B cell (primary cell): ENCODE measurements around the gene RNF224. TPM values are rescaled to one million over a fixed set of nuclear protein-coding genes. Genes with fewer than 3 reads are reported as not detected.

Experiments
- ATAC-seq: fragments of 200-7000 bp; cut with Tn5 transposase; one replicate; pipeline ENCODE4 v1.10.0; 2021; ENCODE audit warnings: low read depth, mild to moderate bottlenecking, moderate number of reproducible peaks, moderate library complexity
- CTCF ChIA-PET: fragments of 350-600 bp; sonication (Branson Sonifier 250); formaldehyde crosslinking; loops from one replicate; lab custom pipeline; 2021; ENCODE audit warnings: antibody characterized with exemption, inconsistent platforms; lab: Charles Lee
- POLR2A ChIA-PET: fragments of 350-600 bp; sonication (Branson Sonifier 250); formaldehyde crosslinking; loops from one replicate; lab custom pipeline; 2021; ENCODE audit warnings: antibody characterized with exemption; lab: Charles Lee
- DNase-seq: peaks from one replicate; pipeline ENCODE4 v3.0.0; 2013
- H2AFZ ChIP-seq: 2 replicates; pipeline ENCODE4 v1.6.1; 2012; ENCODE audit warnings: mild to moderate bottlenecking, low read depth, low read length; ENCODE audit not compliant: insufficient read depth, poor library complexity, severe bottlenecking
- H3K27ac ChIP-seq, 2 donors: 1 replicate in 1 of 2; 2 replicates in 1 of 2; pipeline ENCODE4 v1.5.1; 2012 to 2013; ENCODE audit warnings: low read length in 2 of 2, mild to moderate bottlenecking in 2 of 2, moderate library complexity in 1 of 2
- H3K27me3 ChIP-seq, 4 experiments: fragments of 200-600 bp in 1 of 4; sonication (generic) in 1 of 4; replicated peaks in 1 of 4; 1 replicate in 2 of 4; 2 replicates in 2 of 4; pipeline versions ENCODE4 v1.6.1 to v1.7.0; 2013 to 2016; ENCODE audit warnings: low read length in 3 of 4, mild to moderate bottlenecking in 2 of 4, mixed read lengths in 1 of 4, moderate library complexity in 1 of 4; ENCODE audit not compliant: insufficient read depth in 4 of 4, control insufficient read depth in 3 of 4; ENCODE audit errors: control extremely low read depth in 1 of 4
- H3K36me3 ChIP-seq, 2 experiments: replicated peaks in 1 of 2; 1 replicate in 1 of 2; 2 replicates in 1 of 2; pipeline versions ENCODE4 v1.6.1 to v1.7.1; 2013; ENCODE audit warnings: low read length in 1 of 2; ENCODE audit not compliant: insufficient read depth in 2 of 2, control insufficient read depth in 1 of 2; ENCODE audit errors: control extremely low read depth in 1 of 2, extremely low read depth in 1 of 2
- H3K4me1 ChIP-seq, 2 donors: fragments of 200-600 bp in 1 of 2; sonication (generic) in 1 of 2; 1 replicate in 1 of 2; 2 replicates in 1 of 2; pipeline versions ENCODE4 v1.5.1 to v1.6.1; 2013 to 2017; ENCODE audit warnings: low read length in 2 of 2; ENCODE audit not compliant: control insufficient read depth in 2 of 2, insufficient read depth in 2 of 2
- H3K4me2 ChIP-seq: replicated peaks from 2 replicates; pipeline ENCODE3; 2012; ENCODE audit warnings: mild to moderate bottlenecking, low read depth, low read length; ENCODE audit not compliant: poor library complexity, severe bottlenecking
- H3K4me3 ChIP-seq, 5 experiments: fragments of 200-600 bp in 1 of 5; sonication (generic) in 1 of 5; 1 replicate in 3 of 5; 2 replicates in 2 of 5; pipeline versions ENCODE4 v1.5.1 to v1.7.0; 2011 to 2016; ENCODE audit warnings: low read length in 4 of 5, mild to moderate bottlenecking in 4 of 5, low read depth in 2 of 5, control low read depth in 1 of 5, moderate library complexity in 1 of 5; ENCODE audit not compliant: insufficient read depth in 1 of 5; ENCODE audit errors: control extremely low read depth in 1 of 5, extremely low read depth in 1 of 5
- H3K79me2 ChIP-seq: fragments of 200-600 bp; sonication (generic); one replicate; pipeline ENCODE4 v1.6.0; 2016; ENCODE audit warnings: low read length; ENCODE audit not compliant: control insufficient read depth, insufficient read depth
- H3K9ac ChIP-seq: fragments of 200-600 bp; sonication (generic); 2 replicates; pipeline ENCODE4 v1.6.1; 2017; ENCODE audit warnings: mild to moderate bottlenecking, low read length, moderate library complexity
- H3K9me3 ChIP-seq, 3 donors: one replicate each; pipeline versions ENCODE4 v1.6.1 to v1.7.1; 2013; ENCODE audit warnings: low read length in 2 of 3; ENCODE audit not compliant: control insufficient read depth in 2 of 3, insufficient read depth in 1 of 3; ENCODE audit errors: control extremely low read depth in 1 of 3
- H4K20me1 ChIP-seq: 2 replicates; pipeline ENCODE4 v1.6.0; 2012; ENCODE audit warnings: mild to moderate bottlenecking, low read length; ENCODE audit not compliant: insufficient read depth, control insufficient read depth, poor library complexity, severe bottlenecking
- H3K27ac Mint-ChIP-seq: one replicate; pipeline ENCODE4 v1.8.0; 2021; ENCODE audit warnings: mixed read lengths
- H3K27me3 Mint-ChIP-seq: one replicate; pipeline ENCODE4 v1.8.0; 2021; ENCODE audit warnings: mixed read lengths
- H3K4me1 Mint-ChIP-seq: one replicate; pipeline ENCODE4 v1.8.0; 2021; ENCODE audit warnings: mixed read lengths
- H3K4me3 Mint-ChIP-seq: one replicate; pipeline ENCODE4 v1.8.0; 2021; ENCODE audit warnings: mixed read lengths
- H3K9me3 Mint-ChIP-seq: one replicate; pipeline ENCODE4 v1.8.0; 2022; ENCODE audit warnings: mixed read lengths; ENCODE audit not compliant: insufficient read depth
- CTCF ChIP-seq: fragments of 200-600 bp; IDR thresholded peaks from one replicate; pipeline ENCODE4 v1.8.0; 2022; ENCODE audit warnings: antibody characterized with exemption, mild to moderate bottlenecking
- EZH2 ChIP-seq: IDR thresholded peaks from 2 replicates; pipeline ENCODE4 v1.6.1; 2012; ENCODE audit warnings: borderline replicate concordance, low read depth, mild to moderate bottlenecking, moderate library complexity, low read length; ENCODE audit not compliant: insufficient read depth, poor library complexity, severe bottlenecking
- WGBS: methylation state at CpG from one replicate; pipeline ENCODE4 v1.1.5; 2013; ENCODE audit warnings: missing lambda C conversion rate; ENCODE audit not compliant: insufficient coverage; 5-methylcytosine and 5-hydroxymethylcytosine counted together
- intact Hi-C: fragments of 100-400 bp; cut with micrococcal nuclease; formaldehyde crosslinking; loops from one replicate; pipeline ENCODE4 v1.10.0; 2022
- polyA plus RNA-seq: library from polyadenylated mRNA; depleted of rRNA; stranded (reverse); fragments of >200 nt; gene quantifications from 2 replicates; pipeline ENCODE4 v1.2.3, GENCODE V29; 2012
- total RNA-seq, 2 donors: library from RNA; stranded (reverse); fragments of 120-200 nt in 1 of 2; gene quantifications; 1 replicate in 1 of 2; 2 replicates in 1 of 2; pipeline versions ENCODE4 v1.2.3 to v1.2.4, GENCODE V29; 2013 to 2022

RNF224 gene
- total and polyA plus RNA-seq, 2 donors (not counting 1 experiment from before 2014, with no cell fraction given): not detected

DNA sequence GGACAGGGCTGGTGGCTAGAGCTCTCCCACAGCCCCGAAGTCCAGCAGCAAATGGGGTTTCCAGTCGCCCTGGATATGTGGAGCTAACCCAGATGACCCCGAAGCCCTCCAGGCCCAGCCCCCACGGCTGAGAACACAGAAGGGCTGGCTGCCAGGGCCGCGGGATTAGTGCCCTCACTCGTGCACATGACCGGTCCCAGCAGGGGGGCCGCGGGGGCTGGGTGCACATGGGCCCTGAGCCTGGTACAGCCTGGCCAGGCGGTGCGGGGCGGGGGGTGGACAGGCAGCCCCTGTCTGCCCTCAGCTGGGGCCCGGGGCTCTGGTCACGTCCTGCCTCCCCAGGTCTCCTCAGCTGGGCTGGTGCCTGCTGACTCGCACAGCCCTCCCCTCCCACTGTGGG lies 32.9 kb upstream of the RNF224 start:
- peaks cover 0 to 19% of the 10 kb centered on the region in 2 experiments for H3K36me3 ChIP-seq
- intact Hi-C loops: no loop called here
- no peak overlapping the region for H3K4me2 ChIP-seq
- no peak overlapping the region for H3K4me3 Mint-ChIP-seq
- H2AFZ ChIP-seq: no peak overlapping the region
- WGBS: 94% methylated on average over 16 of the region's 16 CpGs
- no peaks in the 10 kb centered on the region for H3K9me3 Mint-ChIP-seq
- H3K27me3 ChIP-seq: peaks cover 0 to 3% (median 0%) of the 10 kb centered on the region in 4 experiments
- POLR2A ChIA-PET: no interaction called here
- CTCF ChIA-PET: no interaction called here
- H3K79me2 ChIP-seq: peaks cover 91% of the 10 kb centered on the region
- H3K9ac ChIP-seq: no peak overlapping the region
- no peak overlapping the region for H3K27ac ChIP-seq
- H3K27ac Mint-ChIP-seq: no peak overlapping the region
- no peaks in the 10 kb centered on the region for H3K9me3 ChIP-seq
- peaks cover 11 to 17% of the 10 kb centered on the region in 2 donors for H3K4me1 ChIP-seq
- H3K4me3 ChIP-seq: no peak overlapping the region
- DNase-seq (no peak), ATAC-seq (no peak)
- H3K27me3 Mint-ChIP-seq: no peaks in the 10 kb centered on the region
- TF ChIP-seq CTCF: no peak
- TF ChIP-seq EZH2: no peak
- H3K4me1 Mint-ChIP-seq: peaks cover 11% of the 10 kb centered on the region
- peaks cover 51% of the 10 kb centered on the region for H4K20me1 ChIP-seq

DNA sequence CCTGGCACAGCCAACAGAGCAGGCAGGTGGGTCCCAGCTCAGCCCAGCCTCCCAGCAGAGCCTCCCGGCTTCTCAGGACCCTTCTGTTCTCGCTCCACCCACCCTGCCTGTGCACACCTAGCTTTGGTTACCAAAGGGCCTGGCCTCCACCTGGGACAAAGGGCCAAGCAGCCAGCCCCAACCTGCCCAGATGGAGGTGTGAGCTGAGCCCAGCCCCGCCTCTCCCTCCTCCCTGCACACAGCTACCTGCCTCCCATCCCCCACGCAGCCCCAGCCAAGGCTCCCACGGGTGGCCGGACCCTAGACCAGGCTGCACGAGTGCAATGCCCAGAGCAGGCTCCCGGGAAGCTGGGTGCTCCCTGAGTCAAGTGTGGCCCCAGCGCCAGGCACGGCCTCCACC lies 32.4 kb upstream of the RNF224 start:
- ATAC-seq (no peak), DNase-seq (no peak)
- H3K27ac Mint-ChIP-seq: no peak overlapping the region
- peaks cover 0 to 14% of the 10 kb centered on the region in 2 experiments for H3K36me3 ChIP-seq
- H3K4me1 ChIP-seq: peaks cover 10 to 16% of the 10 kb centered on the region in 2 donors
- H3K4me1 Mint-ChIP-seq: peaks cover 8% of the 10 kb centered on the region
- no peak overlapping the region for H3K4me3 Mint-ChIP-seq
- H2AFZ ChIP-seq: no peak overlapping the region
- 94% methylated on average over 10 of the region's 10 CpGs for WGBS
- no peak overlapping the region for H3K4me2 ChIP-seq
- H3K9me3 Mint-ChIP-seq: no peaks in the 10 kb centered on the region
- POLR2A ChIA-PET: no interaction called here
- H3K4me3 ChIP-seq: no peak overlapping the region
- H3K79me2 ChIP-seq: peaks cover 90% of the 10 kb centered on the region
- no peaks in the 10 kb centered on the region for H3K27me3 Mint-ChIP-seq
- TF ChIP-seq CTCF: no peak
- TF ChIP-seq EZH2: no peak
- intact Hi-C loops: no loop called here
- H3K27ac ChIP-seq: no peak overlapping the region
- no peak overlapping the region for H3K9ac ChIP-seq
- CTCF ChIA-PET: no interaction called here
- H3K9me3 ChIP-seq: no peaks in the 10 kb centered on the region
- H3K27me3 ChIP-seq: peaks cover 0 to 6% (median 0%) of the 10 kb centered on the region in 4 experiments
- H4K20me1 ChIP-seq: peaks cover 50% of the 10 kb centered on the region
